Measurements from ENCODE around the gene SNAPC4. TPM values are rescaled to one million over a fixed set of nuclear protein-coding genes. Genes with fewer than 3 reads are reported as not detected.

The SNAPC4 gene
- total RNA-seq, 1 donor from 2014 or later = 3.2 TPM

GRCh38 chr9:136433043-136433715 is 33.2 kb upstream of the SNAPC4 start:
- peaks cover 0 to 41% of the 10 kb centered on the region in 2 donors for H3K36me3 ChIP-seq
- H3K27ac ChIP-seq = no peak overlapping the region
- H3K4me3 ChIP-seq = no peak overlapping the region
- TF ChIP-seq POLR2A (IDR thresholded peaks at IDR 0.05) (no peak), POLR2AphosphoS5 (IDR thresholded peaks at IDR 0.05; ENCODE audit: insufficient read depth in 1 of 2, low read depth in 1 of 2) (no peak), CTCF (IDR thresholded peaks at IDR 0.05) (no peak)
- no peaks in the 10 kb centered on the region for H3K27me3 ChIP-seq
- peaks cover 25% of the 10 kb centered on the region for H3K4me1 ChIP-seq
- intact Hi-C loops (cut with DNase I) = no loop called here
- H3K9me3 ChIP-seq = no peaks in the 10 kb centered on the region
- no peak for DNase-seq (ENCODE audit: extremely low spot score in 2 of 2)

- Histone ChIP-seq H3K27me3 (no peaks in the 10 kb centered on the region), H3K9me3 (no peaks in the 10 kb centered on the region), H3K36me3 (peaks cover 0 to 41% of the 10 kb centered on the region in 2 donors), H3K4me3 (no peak overlapping the region), H3K4me1 (peaks cover 19% of the 10 kb centered on the region), H3K27ac (no peak overlapping the region)
- no peak for DNase-seq (ENCODE audit: extremely low spot score in 2 of 2)
- intact Hi-C loops (cut with DNase I) = no loop called here
- no peak for TF ChIP-seq POLR2AphosphoS5 (IDR thresholded peaks at IDR 0.05; ENCODE audit: insufficient read depth in 1 of 2, low read depth in 1 of 2)
- TF ChIP-seq CTCF (IDR thresholded peaks at IDR 0.05) = no peak
- no peak for TF ChIP-seq POLR2A (IDR thresholded peaks at IDR 0.05)
Measured at GRCh38 chr9:136432591-136432990, 32.6 kb upstream of the SNAPC4 start.

- Histone ChIP-seq H3K4me3 (no peak overlapping the region), H3K27me3 (no peaks in the 10 kb centered on the region), H3K9me3 (no peaks in the 10 kb centered on the region), H3K4me1 (peaks cover 12% of the 10 kb centered on the region), H3K36me3 (peaks cover 0 to 41% of the 10 kb centered on the region in 2 donors), H3K27ac (no peak overlapping the region)
- TF ChIP-seq POLR2A (IDR thresholded peaks at IDR 0.05) = no peak
- no peak for TF ChIP-seq CTCF (IDR thresholded peaks at IDR 0.05)
- TF ChIP-seq POLR2AphosphoS5 (IDR thresholded peaks at IDR 0.05; ENCODE audit: insufficient read depth in 1 of 2, low read depth in 1 of 2) = no peak
- no peak for DNase-seq (ENCODE audit: extremely low spot score in 2 of 2)
- intact Hi-C loops (cut with DNase I) = no loop called here
Measured at GRCh38 chr9:136431782-136432350, 31.9 kb upstream of the SNAPC4 start.

GRCh38 chr9:136430588-136431234 is 30.7 kb upstream of the SNAPC4 start:
- TF ChIP-seq CTCF (IDR thresholded peaks at IDR 0.05) = no peak
- TF ChIP-seq POLR2AphosphoS5 (IDR thresholded peaks at IDR 0.05; ENCODE audit: insufficient read depth in 1 of 2, low read depth in 1 of 2) = no peak
- TF ChIP-seq POLR2A (IDR thresholded peaks at IDR 0.05) = no peak
- no peak for DNase-seq (ENCODE audit: extremely low spot score in 2 of 2)
- no peak overlapping the region for H3K27ac ChIP-seq
- no peaks in the 10 kb centered on the region for H3K9me3 ChIP-seq
- no peak overlapping the region for H3K4me3 ChIP-seq
- H3K4me1 ChIP-seq = peaks cover under 1% of the 10 kb centered on the region
- intact Hi-C loops (cut with DNase I) = no loop called here
- no peaks in the 10 kb centered on the region for H3K27me3 ChIP-seq
- peaks cover 0 to 41% of the 10 kb centered on the region in 2 donors for H3K36me3 ChIP-seq

All from vagina (tissue), 2 donors.